ENCODE data around the gene KCNAB1.
"Not testable (repeated sequence)": the region's sequence is repeated elsewhere in the genome, so short reads cannot be mapped to it uniquely, and the experiment has no call there.

KCNAB1 gene

DNA sequence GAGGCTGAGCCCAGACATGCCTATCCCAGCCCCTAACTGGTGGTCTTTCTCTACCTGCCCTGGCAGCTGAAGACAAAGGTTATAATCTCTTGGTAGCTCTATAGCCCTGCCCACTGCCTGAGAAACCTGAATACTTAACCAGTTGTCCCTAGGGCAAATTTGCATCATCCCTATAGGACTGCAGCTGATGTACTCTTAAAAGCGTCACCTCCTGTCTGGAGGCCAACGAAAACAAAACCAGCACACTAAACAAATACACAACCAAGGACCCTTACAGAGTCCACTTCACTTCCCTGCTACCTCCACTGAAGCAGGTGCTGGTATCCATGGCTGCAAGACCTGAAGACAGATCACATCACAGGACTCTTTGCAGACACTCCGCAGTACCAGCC lies 98.0 kb downstream of the KCNAB1 start:
- peak; percentile 59 for DNase-seq (ENCODE audit: low spot score)

- DNase-seq (ENCODE audit: low spot score) = not testable (repeated sequence)
Observed at GRCh38 chr3:156222381-156222780, 102.0 kb downstream of the KCNAB1 start.

DNA sequence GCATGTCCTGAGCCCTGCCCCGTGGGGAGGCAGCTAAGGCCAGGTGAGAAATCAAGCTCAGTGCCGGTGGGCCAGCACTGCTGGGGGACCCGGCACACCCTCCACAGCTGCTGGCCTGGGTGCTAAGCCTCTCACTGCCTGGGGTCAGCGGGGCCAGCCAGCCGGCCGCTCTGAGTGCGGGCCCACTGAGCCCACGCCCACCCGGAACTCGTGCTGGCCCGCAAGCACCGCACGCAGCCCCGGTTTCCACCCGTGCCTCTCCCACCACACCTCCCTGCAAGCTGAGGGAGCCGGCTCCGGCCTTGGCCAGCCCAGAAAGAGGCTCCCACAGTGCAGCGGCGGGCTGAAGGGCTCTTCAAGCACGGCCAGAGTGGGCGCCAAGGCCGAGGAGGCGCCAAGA lies 103.7 kb downstream of the KCNAB1 start:
- DNase-seq (ENCODE audit: low spot score) = not testable (repeated sequence)

DNA sequence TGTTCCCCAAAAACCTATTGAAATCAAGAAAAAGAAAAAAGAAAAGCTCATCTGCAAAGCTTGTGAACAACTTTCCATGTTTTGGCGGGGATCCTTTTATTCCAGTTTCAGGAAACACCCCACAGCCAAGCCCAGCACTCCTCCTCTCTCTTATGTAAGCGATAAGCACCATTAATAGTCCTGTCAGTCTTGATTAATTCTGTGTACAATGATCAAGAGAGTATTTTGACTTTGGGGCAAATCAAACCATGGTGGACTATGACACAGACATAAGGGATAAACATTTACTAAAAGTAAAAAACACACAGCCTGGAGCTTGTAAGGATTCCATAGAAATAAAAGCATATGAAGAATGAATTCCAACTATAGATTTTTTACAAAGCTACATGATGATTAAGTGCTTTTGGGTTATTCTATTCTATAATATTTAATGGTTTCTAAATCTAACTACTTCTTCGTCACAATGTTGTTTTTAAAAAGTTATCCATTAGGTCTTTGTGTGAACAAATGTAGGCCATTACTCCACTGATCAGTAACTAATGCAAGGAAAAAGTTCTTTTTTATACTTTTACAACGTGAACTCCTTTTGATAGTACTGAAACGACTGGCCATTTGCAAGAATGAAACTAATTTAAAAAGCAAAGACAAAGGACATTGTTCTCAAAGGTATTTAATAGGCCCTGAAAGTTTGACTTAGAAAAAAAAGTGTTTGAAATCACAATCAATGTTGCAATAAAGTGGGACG lies 106.5 kb downstream of the KCNAB1 start:
- no peak for DNase-seq (ENCODE audit: low spot score)

GRCh38 chr3:156227704-156228103 lies 107.3 kb downstream of the KCNAB1 start:
- no peak for DNase-seq (ENCODE audit: low spot score)

DNA sequence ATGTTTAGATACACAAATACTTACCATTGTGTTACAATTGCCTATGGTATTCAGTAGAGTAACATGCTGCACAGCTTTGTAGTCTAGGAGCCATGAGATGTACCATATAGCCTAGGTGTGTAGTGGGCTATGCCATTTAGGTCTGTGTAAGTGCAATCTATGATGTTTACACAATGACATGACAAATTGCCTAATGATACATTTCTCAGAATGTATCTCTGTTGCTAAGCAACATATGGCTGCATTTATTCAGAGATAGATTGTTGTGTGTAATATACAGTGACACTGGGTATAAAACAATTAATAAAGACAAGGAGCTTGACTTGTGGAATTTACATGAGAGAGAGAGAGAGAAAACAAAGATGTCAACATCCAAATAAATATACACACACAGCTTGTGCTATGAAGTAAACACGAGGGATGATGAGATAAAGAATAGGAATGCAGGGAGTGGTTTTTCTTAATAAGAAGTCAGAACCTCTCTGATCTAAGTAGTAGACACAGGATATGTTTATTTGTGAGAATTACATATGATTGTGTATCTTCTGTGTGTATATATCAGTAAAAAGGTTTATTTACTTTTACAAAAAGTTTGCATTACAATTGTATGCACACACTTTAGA lies 110.0 kb downstream of the KCNAB1 start:
- DNase-seq (ENCODE audit: low spot score) = no peak

DNA sequence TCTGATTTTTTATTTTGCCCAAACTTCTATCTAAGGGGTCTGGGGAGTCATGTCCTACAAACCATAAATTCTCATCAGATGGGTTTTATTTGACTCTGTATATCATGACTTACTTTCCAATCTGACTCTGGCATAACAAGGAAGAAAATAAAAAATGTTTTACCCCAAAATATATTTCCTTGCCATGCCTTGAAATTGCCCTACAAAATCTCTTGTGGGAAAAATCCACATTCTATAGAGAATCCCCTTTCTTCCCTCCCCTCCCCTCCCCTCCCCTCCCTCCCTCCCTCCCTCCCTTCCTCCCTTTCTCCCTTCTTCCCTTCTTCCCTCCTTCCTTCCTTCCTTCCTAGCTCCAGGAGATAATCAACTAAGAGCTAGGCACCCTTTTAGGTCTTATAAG lies 110.8 kb downstream of the KCNAB1 start:
- not testable (repeated sequence) for DNase-seq (ENCODE audit: low spot score)

DNA sequence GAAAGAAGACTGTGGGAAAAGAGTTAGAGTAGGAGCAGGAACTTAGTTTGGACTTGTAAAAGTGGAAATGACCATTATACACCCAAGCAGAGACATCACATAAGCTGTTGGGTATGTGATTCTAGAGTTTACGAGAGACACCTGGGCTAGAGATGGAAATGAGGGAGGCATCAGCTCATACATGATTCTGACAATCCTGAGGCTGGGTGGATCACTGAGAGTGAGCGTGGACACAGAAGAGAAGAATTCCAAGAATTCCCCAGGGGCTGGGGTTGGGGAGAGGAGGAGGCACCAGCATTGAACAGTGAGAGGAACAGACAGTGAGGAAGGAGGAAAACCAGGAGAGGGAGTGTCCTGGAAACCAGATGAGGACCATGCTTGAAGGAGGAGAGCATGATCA lies 113.5 kb downstream of the KCNAB1 start:
- DNase-seq (ENCODE audit: low spot score) = no peak

DNA sequence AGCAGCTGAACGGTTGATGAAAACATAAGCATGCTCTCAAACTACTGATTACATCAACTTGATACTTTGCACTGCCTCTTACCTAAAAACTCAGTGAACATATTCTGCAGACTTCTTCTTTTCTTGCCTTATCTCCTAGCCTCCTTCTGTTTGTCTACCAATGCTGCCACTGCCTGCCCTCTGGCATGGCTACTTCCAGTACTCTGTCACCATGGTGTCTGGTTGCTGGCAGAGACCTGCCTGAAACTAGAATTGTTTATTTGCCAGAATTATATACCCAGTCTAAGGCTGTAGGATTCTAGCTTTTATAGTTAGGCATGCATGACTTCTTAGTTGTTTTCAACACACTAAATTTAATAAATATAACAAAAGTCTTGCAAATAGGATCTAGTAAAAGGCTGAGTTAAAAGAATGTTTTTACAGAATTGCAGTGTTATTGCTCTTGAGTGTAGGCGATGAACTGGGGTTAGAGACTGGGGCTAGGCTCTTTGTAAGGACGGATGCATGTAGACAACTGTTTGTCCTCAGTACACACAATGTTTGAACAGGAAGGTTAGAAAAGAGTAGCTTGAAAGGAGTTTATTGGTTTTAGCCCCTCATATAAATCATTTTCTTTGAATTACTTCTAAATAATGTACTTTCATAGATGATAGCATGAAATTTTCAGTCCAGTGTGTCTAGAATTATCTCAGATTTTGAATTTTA lies 116.3 kb downstream of the KCNAB1 start:
- DNase-seq (ENCODE audit: low spot score) = no peak

- no peak for DNase-seq (ENCODE audit: low spot score)
Observed at GRCh38 chr3:156240642-156241041, 120.3 kb downstream of the KCNAB1 start.

DNA sequence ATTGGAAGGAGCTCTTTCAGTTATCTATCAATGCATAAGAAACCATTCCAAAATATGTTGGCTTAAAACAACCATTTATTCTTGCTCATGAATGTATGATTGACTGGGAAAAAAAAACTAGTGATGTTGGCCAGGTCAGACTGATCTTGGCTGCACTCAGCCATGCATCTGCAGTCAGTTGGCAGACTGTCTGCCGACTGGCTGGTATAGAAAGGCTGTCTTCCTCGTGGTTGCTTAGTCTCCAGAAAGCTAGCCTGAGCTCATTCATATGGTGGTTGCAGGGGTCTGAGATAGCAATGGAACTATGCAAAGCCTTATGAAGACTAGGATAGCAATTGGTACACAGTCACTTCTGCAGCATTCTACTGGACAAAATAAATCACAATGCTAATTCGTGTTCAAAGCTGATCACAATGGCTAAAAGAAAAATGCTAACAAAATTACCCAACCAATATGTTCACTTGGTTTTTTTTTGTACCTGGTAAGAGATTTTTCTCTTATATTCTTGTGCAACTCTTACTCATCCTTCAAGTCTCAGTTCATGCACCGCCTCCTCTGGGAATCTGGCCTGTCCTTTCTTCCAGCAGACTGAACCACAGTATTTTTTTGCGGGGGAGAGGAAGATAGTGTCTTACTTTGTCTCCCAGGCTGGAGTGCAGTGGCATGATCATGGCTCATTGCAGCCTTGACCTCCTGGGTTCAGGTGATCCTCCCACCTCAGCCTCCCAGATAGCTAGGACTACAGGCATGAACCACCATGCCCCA lies 126.8 kb downstream of the KCNAB1 start:
- DNase-seq (ENCODE audit: low spot score) = no peak

GRCh38 chr3:156250550-156250949 lies 130.2 kb downstream of the KCNAB1 start:
- DNase-seq (ENCODE audit: low spot score) = no peak

GRCh38 chr3:156251424-156251823 lies 131.0 kb downstream of the KCNAB1 start:
- peak; percentile 63 for DNase-seq (ENCODE audit: low spot score)

DNA sequence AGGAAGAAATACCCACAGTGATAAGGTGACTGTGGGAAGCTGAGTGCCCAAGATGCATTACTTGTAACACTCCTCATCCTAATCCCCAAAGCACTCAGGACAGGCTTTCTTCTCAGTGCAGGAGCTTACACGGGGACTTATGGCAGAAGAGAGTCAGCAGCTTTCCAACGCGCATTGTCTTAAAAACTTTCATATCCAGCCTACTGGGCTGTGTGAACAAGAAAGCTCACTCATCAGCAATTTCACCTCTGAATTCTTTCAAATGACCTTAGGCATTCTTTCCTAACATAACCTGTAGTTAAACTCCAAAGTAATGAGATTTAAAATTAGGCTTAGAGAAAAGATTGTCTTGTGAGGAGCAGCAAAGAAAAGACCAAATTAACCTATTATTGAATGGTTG lies 132.3 kb downstream of the KCNAB1 start:
- DNase-seq (ENCODE audit: low spot score) = peak; percentile 90

DNA sequence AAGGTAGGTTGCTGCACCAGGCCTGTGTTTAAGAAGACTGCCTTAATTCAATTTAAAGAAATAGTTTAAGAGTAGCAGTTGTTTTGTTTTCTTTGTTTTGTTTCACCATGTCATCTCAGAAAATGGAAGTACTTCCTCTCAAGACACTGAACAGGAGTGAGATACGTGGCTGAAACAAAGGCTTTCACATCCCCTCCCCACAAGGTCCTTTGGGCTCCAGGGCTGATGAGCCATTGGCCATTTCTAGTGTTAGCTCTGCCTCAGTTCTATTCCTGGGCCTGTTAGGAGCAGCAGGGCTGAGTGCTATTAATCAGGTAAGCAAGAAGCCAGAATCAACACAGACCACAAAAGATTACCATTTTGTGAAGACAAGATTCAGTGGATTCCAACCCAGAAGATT lies 132.8 kb downstream of the KCNAB1 start:
- DNase-seq (ENCODE audit: low spot score) = peak; percentile 63

DNA sequence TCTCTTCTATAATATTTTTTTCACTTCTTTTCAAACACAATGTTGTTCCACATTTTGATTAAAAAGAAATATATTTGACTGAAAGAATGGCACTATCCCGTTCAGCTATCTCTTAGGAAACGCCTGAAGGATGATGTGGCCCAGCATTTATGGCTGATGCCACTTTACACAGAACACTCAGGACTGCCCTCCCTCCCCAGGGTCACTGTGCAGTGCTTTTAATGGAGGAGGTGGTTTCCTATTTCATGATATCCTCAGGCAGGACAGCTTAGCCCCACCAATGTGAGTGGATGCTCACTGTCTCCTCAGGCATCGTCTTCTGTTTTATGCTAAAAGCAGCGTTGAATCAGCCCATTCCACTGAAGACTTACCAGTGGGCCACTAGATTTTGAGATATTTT lies 135.9 kb downstream of the KCNAB1 start:
- no peak for DNase-seq (ENCODE audit: low spot score)

DNA sequence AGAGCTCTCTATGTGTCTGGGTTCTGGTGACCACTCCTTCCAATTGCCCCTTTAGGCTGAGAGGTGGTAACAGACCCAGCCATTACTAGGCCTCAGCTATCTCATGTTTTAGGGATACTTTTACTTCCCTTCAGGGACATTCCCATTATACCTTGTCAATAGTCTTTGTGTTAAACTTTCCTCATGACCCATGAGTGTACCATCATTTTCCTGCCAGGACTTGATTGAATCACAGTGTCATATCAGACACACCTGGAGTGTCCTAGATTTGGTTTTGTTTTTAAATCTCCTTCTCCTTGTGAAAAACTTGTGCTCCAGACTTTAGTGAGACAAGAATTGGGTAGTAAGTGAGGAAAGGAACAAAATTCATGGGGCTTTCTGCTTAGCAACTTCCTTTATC lies 136.6 kb downstream of the KCNAB1 start:
- DNase-seq (ENCODE audit: low spot score) = no peak

DNA sequence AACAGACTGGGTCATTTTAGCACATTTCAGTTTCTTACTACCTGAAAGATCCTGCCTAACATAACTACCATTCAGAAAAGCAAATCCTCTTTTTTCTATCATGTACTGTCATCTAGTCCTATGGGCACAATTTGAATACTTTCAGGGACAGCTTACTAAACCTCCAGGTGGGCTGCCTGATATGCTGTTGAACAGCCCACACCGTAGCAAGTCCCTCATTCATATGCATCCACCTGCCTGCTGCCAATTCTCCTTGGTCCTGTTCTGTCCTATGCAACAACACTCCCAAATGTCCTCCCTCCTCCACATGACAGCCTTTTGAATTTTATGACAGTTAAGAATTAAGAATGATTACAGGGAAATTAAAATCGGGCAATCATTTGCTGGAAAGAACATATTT lies 137.9 kb downstream of the KCNAB1 start:
- no peak for DNase-seq (ENCODE audit: low spot score)

DNA sequence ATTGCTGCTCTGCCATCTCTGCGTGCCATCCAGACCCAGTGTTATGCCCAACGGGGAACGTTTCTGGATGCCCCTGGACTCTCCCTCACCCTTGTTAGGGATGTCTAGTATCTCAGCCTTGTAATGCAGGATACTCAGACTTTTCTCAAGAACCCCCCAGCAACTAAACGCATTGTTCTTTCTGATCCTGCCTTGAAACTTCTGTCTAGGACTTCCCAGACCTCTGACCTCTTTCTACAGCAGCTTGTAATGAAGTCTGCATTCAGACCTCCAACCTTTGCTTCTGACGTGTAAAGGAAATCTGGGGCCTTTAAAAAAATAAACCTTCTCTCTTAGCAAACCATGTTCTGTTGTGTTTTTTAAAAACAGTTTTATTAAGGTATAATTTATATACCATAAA lies 139.5 kb downstream of the KCNAB1 start:
- peak; percentile 53 for DNase-seq (ENCODE audit: low spot score)

DNA sequence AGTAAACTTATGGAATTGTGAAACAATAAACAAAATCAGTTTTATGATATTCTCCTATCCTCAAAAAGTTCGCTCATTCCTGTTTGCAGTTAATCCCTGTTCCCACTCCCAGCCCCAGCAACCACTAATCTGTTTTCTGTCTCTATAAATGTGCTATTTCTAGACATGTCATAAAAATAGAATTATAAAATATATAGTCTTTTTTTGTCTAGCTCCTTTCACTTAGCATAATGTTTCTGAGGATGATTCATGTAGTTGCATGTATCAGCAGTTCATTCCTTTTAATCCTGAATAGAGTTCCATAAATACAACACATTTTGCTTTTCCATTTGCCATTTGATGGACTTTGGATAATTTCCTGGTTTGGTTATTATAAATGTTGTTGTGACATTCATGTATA lies 140.0 kb downstream of the KCNAB1 start:
- no peak for DNase-seq (ENCODE audit: low spot score)

- no peak for DNase-seq (ENCODE audit: low spot score)
Observed at GRCh38 chr3:156264771-156265170, 144.4 kb downstream of the KCNAB1 start.

DNA sequence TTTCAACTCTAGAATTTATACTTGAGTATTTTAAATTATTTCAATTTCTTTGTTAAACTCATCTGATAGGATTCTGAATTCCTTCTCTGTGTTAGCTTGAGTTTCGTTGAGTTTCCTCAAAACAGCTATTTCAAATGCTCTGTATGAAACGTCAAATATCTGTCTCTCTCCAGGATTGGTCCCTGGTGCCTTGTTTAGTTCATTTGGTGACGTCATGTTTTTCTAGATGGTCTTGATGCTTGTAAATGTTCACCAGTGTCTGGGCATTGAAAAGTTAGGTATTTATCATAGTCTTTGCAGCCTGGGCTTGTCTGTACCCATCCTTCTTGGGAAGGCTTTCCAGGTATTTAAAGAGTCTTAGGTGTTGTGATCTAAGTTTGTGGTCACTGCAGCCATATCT lies 151.1 kb downstream of the KCNAB1 start:
- no peak for DNase-seq (ENCODE audit: low spot score)

Data from cerebellar cortex (tissue), 1 donor.